GM12891 (cell line): ENCODE results near the gene RFX6.

Experiments used
- PAX5 ChIP-seq: IDR thresholded peaks from 2 replicates; pipeline ENCODE4 v1.6.1; 2011; ENCODE audit warnings: low read length, moderate library complexity, mild to moderate bottlenecking; ENCODE audit not compliant: insufficient read depth, severe bottlenecking
- POLR2A ChIP-seq: IDR thresholded peaks from 2 replicates; pipeline ENCODE4 v1.6.1; 2011; ENCODE audit warnings: low read depth, low read length, control low read depth
- POLR2AphosphoS5 ChIP-seq: IDR thresholded peaks from 2 replicates; pipeline ENCODE4 v1.6.1; 2011; ENCODE audit warnings: low read depth, low read length, control low read depth
- POU2F2 ChIP-seq: IDR thresholded peaks from 2 replicates; pipeline ENCODE4 v1.6.1; 2011; ENCODE audit warnings: low read depth, mild to moderate bottlenecking, control low read depth, low read length, moderate library complexity
- SPI1 ChIP-seq: IDR thresholded peaks from 2 replicates; pipeline ENCODE4 v1.6.1; 2011; ENCODE audit warnings: low read depth, low read length, control low read depth
- TAF1 ChIP-seq: IDR thresholded peaks from 2 replicates; pipeline ENCODE4 v1.6.1; 2011; ENCODE audit warnings: low read depth, low read length, control low read depth

GRCh38 chr6:116872771-116873170 lies 4.3 kb upstream of the RFX6 start:
- TF ChIP-seq POLR2AphosphoS5 (no peak), SPI1 (no peak), POLR2A (no peak), PAX5 (no peak), TAF1 (no peak), POU2F2 (no peak)
